ENCODE data around the gene PDE3A.

The PDE3A gene

DNA sequence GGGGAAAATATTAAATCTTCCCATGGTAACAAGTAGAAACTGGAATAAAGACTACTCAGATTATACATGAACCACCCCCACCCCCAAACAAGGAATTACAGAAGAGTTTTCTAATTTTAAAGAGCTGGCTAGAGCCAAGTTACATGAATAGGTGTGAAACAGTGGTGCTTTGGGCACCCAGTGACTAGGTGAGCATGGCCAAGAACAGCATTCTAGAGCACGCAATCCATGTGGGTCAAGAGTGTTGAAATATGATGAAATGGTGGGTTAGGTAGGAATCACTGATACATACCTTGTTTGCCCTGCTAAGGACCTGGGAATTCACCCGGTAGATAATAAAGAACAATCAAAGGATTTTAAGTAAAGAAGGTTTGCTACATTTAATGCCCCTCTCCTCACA lies 208.7 kb downstream of the PDE3A start:
- no peak overlapping the region for H3K27ac ChIP-seq
- no peak for TF ChIP-seq ZFX (IDR thresholded peaks at IDR 0.05)
- TF ChIP-seq, protein P1, sequence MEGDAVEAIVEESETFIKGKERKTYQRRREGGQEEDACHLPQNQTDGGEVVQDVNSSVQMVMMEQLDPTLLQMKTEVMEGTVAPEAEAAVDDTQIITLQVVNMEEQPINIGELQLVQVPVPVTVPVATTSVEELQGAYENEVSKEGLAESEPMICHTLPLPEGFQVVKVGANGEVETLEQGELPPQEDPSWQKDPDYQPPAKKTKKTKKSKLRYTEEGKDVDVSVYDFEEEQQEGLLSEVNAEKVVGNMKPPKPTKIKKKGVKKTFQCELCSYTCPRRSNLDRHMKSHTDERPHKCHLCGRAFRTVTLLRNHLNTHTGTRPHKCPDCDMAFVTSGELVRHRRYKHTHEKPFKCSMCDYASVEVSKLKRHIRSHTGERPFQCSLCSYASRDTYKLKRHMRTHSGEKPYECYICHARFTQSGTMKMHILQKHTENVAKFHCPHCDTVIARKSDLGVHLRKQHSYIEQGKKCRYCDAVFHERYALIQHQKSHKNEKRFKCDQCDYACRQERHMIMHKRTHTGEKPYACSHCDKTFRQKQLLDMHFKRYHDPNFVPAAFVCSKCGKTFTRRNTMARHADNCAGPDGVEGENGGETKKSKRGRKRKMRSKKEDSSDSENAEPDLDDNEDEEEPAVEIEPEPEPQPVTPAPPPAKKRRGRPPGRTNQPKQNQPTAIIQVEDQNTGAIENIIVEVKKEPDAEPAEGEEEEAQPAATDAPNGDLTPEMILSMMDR (conservative IDR thresholded peaks at IDR 0.05), result no peak

- H3K27ac ChIP-seq, result no peak overlapping the region
- TF ChIP-seq, protein P1 (conservative IDR thresholded peaks at IDR 0.05), result no peak
- no peak for TF ChIP-seq ZFX (IDR thresholded peaks at IDR 0.05)
Observed at GRCh38 chr12:20578142-20578541, 209.8 kb downstream of the PDE3A start.

GRCh38 chr12:20585055-20585625 lies 216.8 kb downstream of the PDE3A start:
- H3K27ac ChIP-seq, result no peak overlapping the region
- TF ChIP-seq, protein P1 (conservative IDR thresholded peaks at IDR 0.05), result no peak
- TF ChIP-seq ZFX (IDR thresholded peaks at IDR 0.05), result no peak

DNA sequence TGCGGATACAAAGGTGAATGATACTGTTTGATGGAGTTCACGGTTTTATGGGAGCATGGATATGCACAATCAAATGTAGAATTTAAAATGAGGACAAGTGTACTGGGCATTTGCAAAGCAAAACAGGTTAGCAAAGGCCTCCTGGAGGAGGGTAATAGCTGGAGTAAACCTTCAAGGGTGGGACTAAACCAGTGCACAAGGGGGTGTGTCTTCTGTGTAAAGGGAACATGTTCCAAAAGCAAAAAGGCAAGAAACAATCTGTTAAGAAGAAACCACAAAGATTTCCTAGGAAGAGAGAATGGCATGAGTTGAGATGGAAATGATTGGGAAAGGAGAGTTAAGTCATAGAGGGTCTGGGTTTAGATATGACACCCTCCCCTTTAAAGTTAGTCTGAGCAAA lies 217.6 kb downstream of the PDE3A start:
- no peak for TF ChIP-seq ZFX (IDR thresholded peaks at IDR 0.05)
- TF ChIP-seq, protein P1 (conservative IDR thresholded peaks at IDR 0.05), result no peak
- no peak overlapping the region for H3K27ac ChIP-seq

GRCh38 chr12:20588042-20588441 lies 219.7 kb downstream of the PDE3A start:
- H3K27ac ChIP-seq, result no peak overlapping the region
- no peak for TF ChIP-seq ZFX (IDR thresholded peaks at IDR 0.05)
- TF ChIP-seq, protein P1 (conservative IDR thresholded peaks at IDR 0.05), result no peak

DNA sequence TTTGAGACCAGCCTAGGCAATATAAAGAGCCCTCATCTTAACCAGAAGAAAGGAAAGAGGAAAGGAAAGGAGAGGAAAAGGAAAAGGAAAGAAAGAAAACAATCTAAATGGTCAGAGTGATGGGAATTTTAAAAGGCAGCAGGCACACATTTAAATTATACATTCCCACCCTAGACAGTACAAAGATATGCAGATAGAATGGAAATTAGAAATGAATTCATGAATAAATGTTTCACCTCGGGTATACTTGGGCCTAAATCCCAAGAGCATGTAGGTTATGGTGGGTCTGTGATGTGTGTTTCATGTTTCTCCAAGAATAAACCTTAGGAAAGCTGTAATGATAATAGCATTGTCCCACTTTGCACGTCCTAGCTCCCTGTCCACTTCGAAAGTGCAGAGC lies 222.2 kb downstream of the PDE3A start:
- TF ChIP-seq ZFX (IDR thresholded peaks at IDR 0.05), result no peak
- TF ChIP-seq, protein P1 (conservative IDR thresholded peaks at IDR 0.05), result no peak
- H3K27ac ChIP-seq, result no peak overlapping the region

DNA sequence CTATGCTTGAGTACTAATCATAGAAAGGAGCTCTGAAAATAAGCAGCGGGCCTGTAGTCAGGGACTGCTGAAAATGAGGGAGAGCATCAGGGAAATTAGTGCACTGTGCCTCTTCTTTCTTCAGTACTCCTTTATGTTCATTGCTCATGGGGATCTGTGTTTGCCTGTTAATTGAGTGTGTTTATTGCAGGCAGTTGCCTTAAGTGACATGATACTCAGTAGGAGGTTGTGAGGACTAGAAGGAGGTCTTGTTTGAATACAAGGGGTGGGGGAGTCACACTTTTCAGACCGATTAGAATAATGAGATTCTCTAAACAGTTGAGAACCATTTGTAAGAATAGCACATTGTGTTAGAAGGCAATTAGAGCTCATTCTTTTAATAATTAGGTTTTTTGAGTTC lies 224.2 kb downstream of the PDE3A start:
- TF ChIP-seq, protein P1 (conservative IDR thresholded peaks at IDR 0.05), result no peak
- TF ChIP-seq ZFX (IDR thresholded peaks at IDR 0.05), result no peak
- H3K27ac ChIP-seq, result no peak overlapping the region
